ENCODE results near the gene ITGB2.

DNA sequence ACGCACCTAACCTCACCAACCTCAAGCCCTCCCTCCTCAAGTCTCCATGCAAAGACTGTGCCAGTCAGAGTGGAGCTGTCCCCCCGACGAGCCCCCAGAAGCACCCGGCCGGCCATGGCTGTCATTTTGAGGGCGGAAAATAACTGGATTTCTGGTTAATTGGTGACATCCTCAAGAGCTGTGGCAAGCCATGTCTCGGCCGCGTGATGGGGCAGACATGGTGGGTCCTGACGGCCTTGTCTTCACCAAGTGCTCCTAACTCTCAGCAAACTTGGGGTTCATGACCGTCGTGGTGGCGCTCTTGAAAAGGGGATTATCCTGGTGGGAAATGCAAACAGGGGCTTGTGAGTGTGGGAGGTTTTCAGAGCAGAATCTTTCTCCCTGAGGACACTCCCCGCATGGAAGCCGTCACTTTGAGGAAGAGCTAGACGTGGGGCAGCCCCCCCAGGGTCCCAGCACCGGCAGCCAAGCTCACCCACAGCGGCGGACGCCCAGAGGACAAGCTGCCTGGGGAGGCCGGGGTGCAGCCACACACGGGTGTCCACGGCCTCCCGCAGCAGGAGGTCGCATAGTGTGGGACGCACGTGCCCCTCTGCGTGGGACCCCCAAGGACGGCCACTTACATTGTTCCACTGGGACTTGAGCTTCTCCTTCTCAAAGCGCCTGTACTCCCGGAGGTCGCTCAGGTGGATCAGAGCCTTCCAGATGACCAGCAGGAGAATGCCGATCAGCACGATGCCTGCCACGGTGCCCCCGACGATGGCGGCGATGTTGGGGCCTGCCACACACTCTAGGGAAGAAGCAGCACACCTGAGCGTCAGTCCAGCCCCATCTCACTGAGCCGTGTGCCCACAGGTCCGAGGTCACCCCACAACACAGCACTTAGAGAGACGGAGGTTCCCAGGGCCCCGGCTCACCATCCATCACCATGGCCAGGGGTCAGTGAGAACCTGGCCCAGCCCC, 34.3 kb downstream of the ITGB2 start:
- TF ChIP-seq, protein P1, sequence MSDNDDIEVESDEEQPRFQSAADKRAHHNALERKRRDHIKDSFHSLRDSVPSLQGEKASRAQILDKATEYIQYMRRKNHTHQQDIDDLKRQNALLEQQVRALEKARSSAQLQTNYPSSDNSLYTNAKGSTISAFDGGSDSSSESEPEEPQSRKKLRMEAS (IDR thresholded peaks at IDR 0.05; ENCODE audit: low read depth, low read length), result no peak
- TF ChIP-seq, protein P2, sequence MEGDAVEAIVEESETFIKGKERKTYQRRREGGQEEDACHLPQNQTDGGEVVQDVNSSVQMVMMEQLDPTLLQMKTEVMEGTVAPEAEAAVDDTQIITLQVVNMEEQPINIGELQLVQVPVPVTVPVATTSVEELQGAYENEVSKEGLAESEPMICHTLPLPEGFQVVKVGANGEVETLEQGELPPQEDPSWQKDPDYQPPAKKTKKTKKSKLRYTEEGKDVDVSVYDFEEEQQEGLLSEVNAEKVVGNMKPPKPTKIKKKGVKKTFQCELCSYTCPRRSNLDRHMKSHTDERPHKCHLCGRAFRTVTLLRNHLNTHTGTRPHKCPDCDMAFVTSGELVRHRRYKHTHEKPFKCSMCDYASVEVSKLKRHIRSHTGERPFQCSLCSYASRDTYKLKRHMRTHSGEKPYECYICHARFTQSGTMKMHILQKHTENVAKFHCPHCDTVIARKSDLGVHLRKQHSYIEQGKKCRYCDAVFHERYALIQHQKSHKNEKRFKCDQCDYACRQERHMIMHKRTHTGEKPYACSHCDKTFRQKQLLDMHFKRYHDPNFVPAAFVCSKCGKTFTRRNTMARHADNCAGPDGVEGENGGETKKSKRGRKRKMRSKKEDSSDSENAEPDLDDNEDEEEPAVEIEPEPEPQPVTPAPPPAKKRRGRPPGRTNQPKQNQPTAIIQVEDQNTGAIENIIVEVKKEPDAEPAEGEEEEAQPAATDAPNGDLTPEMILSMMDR (IDR thresholded peaks at IDR 0.05; ENCODE audit: low read depth, low read length), result no peak
- no peak for TF ChIP-seq POLR2A (IDR thresholded peaks at IDR 0.05; ENCODE audit: extremely low read depth, insufficient read length)
- TF ChIP-seq MYC (IDR thresholded peaks at IDR 0.05; ENCODE audit: low read depth, low read length), result no peak

All from NB4 (cell line).